ENCODE data around the gene GCNT2. TPM values are rescaled to one million over a fixed set of nuclear protein-coding genes. Genes with fewer than 3 reads are reported as not detected.
A peak's percentile ranks its signal among the peaks of the same experiment; 100 is the strongest.

GCNT2 gene
- total RNA-seq, 4 donors from 2014 or later = 14.9 to 36.7 (median 23.6) TPM

DNA sequence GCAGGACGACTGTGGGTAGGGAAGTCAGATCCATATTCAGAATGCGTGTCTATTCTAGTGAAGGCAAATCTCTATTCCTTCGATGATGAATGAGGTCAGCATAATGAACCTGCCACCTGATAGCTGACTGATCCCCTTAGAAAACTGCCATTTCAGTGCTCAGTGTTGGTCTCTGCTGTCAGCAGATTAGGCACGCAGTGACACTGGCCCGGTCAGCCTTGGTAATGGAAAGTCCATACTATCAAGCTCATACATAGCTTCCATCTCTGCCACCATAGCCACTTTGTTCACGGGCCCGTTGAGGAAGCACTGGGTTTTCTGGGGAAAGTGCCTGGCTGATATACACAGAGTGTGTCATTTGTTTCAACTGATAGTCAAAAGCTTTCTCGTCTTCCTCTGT, 119.3 kb downstream of the GCNT2 start:
- ATAC-seq = no peak
- H3K27me3 ChIP-seq = no peaks in the 10 kb centered on the region
- no peaks in the 10 kb centered on the region for H3K4me1 ChIP-seq
- H3K27ac ChIP-seq = no peak overlapping the region
- TF ChIP-seq EP300 (IDR thresholded peaks at IDR 0.05) (no peak), POLR2A (IDR thresholded peaks at IDR 0.05) (no peak), POLR2AphosphoS5 (IDR thresholded peaks at IDR 0.05) (no peak)
- TF ChIP-seq, protein P1, sequence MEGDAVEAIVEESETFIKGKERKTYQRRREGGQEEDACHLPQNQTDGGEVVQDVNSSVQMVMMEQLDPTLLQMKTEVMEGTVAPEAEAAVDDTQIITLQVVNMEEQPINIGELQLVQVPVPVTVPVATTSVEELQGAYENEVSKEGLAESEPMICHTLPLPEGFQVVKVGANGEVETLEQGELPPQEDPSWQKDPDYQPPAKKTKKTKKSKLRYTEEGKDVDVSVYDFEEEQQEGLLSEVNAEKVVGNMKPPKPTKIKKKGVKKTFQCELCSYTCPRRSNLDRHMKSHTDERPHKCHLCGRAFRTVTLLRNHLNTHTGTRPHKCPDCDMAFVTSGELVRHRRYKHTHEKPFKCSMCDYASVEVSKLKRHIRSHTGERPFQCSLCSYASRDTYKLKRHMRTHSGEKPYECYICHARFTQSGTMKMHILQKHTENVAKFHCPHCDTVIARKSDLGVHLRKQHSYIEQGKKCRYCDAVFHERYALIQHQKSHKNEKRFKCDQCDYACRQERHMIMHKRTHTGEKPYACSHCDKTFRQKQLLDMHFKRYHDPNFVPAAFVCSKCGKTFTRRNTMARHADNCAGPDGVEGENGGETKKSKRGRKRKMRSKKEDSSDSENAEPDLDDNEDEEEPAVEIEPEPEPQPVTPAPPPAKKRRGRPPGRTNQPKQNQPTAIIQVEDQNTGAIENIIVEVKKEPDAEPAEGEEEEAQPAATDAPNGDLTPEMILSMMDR (IDR thresholded peaks at IDR 0.05) = no peak
- no peak overlapping the region for H3K4me3 ChIP-seq
- H3K9me3 ChIP-seq = no peaks in the 10 kb centered on the region
- WGBS, 2 donors (ENCODE audit: low coverage in 1 of 2) = 87 to 98% methylated on average over 7 to 8 of the region's 8 CpGs
- no peaks in the 10 kb centered on the region for H3K36me3 ChIP-seq

DNA sequence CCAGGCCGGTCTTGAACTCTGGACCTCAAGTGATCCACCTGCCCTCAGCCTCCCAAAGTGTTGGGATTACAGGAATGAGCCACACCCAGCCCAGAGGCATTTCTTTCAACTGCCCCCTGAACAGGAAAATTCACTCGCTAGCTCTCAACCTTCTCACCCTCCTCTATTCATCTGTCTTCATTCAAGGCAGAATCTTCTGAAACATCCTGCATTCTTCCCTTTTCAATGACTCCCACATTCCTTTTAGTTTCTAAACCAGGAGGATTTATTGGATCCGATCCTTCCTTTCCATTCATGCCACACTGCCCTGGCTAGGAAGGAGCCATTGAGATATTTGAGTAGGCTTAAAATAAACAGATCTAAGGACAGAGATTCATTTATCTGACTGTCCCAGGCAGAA, 120.4 kb downstream of the GCNT2 start:
- H3K27me3 ChIP-seq = no peaks in the 10 kb centered on the region
- ATAC-seq = no peak
- H3K4me3 ChIP-seq = no peak overlapping the region
- no peak for TF ChIP-seq POLR2A (IDR thresholded peaks at IDR 0.05)
- no peak for TF ChIP-seq POLR2AphosphoS5 (IDR thresholded peaks at IDR 0.05)
- H3K27ac ChIP-seq = no peak overlapping the region
- WGBS, 2 donors (ENCODE audit: low coverage in 1 of 2) = 80 to 85% methylated on average over 3 of the region's 3 CpGs
- no peaks in the 10 kb centered on the region for H3K9me3 ChIP-seq
- no peaks in the 10 kb centered on the region for H3K4me1 ChIP-seq
- no peaks in the 10 kb centered on the region for H3K36me3 ChIP-seq

DNA sequence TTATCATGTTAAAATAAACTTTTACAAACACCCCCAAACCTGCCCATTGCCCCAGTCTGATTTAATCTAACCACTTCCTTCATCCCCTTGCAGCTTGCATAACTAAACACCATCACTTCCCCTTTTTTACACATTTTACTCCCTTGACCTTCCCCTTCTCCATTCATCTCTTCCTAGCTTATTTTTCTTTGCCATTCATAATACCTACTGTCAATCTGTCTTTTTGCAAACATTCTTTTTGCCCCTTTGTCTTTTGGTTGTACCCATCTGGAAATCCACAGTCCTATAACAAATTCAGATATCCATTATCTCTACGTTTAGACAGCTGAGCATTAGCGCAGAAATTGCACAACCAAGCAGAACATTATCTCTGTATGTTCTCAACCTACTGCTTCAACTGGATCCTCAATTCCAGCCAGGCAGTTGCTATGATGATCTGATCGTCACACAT, 122.1 kb downstream of the GCNT2 start:
- Histone ChIP-seq H3K27ac (no peak overlapping the region), H3K9me3 (no peaks in the 10 kb centered on the region), H3K4me3 (no peak overlapping the region), H3K36me3 (no peaks in the 10 kb centered on the region), H3K4me1 (no peaks in the 10 kb centered on the region), H3K27me3 (no peaks in the 10 kb centered on the region)
- TF ChIP-seq, protein P1 (IDR thresholded peaks at IDR 0.05) = no peak
- TF ChIP-seq POLR2A (IDR thresholded peaks at IDR 0.05) (no peak), EP300 (IDR thresholded peaks at IDR 0.05) (no peak), POLR2AphosphoS5 (IDR thresholded peaks at IDR 0.05) (no peak)
- no peak for ATAC-seq
- WGBS, 2 donors (ENCODE audit: low coverage in 1 of 2) = 50% methylated on average over 3 of the region's 3 CpGs; no CpG with 5 or more reads in 1 of the 2 donors

DNA sequence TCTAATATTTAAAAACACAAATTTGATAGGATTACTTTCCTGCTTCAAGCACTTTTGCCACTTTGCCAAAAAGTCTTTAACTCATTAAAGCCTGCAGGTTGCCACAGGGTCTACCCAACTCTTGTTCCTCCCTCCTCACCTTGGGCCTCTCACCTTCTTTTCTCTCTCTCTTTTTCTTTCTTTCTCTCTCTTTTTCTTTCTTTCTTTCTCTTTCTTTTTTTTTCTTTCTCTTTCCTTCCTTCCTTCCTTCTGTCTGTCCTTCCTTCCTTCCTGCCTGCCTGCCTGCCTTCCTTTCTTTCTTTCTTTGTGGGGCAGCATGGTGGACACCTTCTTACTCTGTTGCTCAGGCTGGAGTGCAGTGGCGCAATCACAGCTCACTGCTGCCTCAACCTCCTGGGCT, 123.1 kb downstream of the GCNT2 start:
- H3K4me3 ChIP-seq = no peak overlapping the region
- TF ChIP-seq EP300 (IDR thresholded peaks at IDR 0.05) = no peak
- H3K27ac ChIP-seq = no peak overlapping the region
- H3K36me3 ChIP-seq = no peaks in the 10 kb centered on the region
- no peak for ATAC-seq
- WGBS, 2 donors (ENCODE audit: low coverage in 1 of 2) = 100% methylated on average over 1 of the region's 1 CpG
- no peaks in the 10 kb centered on the region for H3K9me3 ChIP-seq
- H3K27me3 ChIP-seq = no peaks in the 10 kb centered on the region
- no peaks in the 10 kb centered on the region for H3K4me1 ChIP-seq

DNA sequence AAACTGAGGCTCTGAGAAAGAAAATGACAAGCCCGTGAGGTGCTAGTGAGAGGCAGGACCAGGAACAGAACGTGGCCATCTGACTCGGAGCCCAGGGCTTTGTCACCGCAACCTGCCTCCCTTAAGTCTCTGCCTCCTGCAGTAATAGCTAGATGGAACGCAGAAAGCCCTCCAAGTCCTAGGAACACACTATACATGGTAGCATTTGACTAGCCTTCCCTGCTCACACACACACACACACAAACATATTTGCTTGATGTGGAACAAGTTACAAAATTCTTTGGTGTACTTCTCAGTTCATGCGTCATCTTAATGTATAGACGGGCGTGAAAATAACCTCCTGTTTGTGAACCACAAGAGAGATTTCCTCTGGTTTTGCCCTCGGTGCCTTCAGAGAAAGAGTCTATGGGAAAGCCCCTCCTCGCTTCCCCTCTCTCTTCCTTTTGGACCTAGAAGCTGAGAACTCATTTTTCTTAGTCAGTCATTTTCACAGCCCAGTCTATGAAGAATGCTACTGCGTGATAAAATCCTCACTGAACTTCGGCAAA, 134.4 kb downstream of the GCNT2 start:
- TF ChIP-seq, protein P1 (IDR thresholded peaks at IDR 0.05) = no peak
- no peak for TF ChIP-seq POLR2A (IDR thresholded peaks at IDR 0.05)
- no peak for TF ChIP-seq EP300 (IDR thresholded peaks at IDR 0.05)
- TF ChIP-seq POLR2AphosphoS5 (IDR thresholded peaks at IDR 0.05) = no peak
- no peak overlapping the region for H3K4me3 ChIP-seq
- H3K36me3 ChIP-seq = no peaks in the 10 kb centered on the region
- 69 to 76% methylated on average over 11 to 12 of the region's 12 CpGs for WGBS, 2 donors (ENCODE audit: low coverage in 1 of 2)
- no peak for ATAC-seq
- H3K27ac ChIP-seq = no peak overlapping the region
- peaks cover 0 to 5% (median 0%) of the 10 kb centered on the region in 3 donors for H3K4me1 ChIP-seq
- H3K27me3 ChIP-seq = no peaks in the 10 kb centered on the region
- no peaks in the 10 kb centered on the region for H3K9me3 ChIP-seq

DNA sequence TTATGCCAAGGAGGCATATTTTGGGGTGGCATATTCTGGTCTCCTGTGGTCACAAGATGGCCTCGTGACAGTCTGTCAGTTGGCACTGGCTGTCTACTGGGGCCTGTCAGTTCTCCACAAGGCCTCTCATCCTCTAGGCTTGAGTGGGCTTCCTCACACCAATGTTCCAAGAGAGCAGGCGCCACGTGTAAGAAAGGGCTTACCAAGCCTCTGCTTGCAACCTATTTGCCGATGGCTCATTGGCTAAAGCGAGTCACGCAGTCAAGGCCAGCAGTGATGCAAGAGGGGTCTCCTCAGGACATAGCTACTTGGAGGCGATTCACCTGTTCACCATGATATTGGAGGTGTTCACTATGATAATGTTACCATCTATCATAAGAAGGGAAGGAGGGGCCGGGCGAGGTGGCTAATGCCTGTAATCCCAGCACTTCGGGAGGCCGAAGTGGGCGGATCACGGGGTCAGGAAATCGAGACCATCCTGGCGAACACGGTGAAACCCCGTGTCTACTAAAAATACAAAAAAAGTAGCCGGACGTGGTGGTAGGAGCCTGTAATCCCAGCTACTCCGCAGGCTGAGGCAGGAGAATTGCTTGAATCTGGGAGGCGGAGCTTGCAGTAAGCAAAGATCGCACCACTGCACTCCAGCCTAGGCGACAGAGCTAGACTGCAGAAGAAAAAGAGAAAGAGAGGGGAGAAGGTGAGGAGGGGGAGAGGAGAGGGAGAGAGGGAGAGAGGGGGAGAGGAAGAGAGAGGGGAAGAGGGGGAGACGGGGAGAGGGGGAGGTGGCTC, 138.0 kb downstream of the GCNT2 start:
- peak overlapping the region; percentile 40 to 41 for H3K4me3 ChIP-seq
- H3K9me3 ChIP-seq = no peaks in the 10 kb centered on the region
- no peaks in the 10 kb centered on the region for H3K27me3 ChIP-seq
- H3K4me1 ChIP-seq = peaks cover 0 to 5% (median 0%) of the 10 kb centered on the region in 3 donors
- 73 to 81% methylated on average over 4 to 19 of the region's 24 CpGs for WGBS, 2 donors (ENCODE audit: low coverage in 1 of 2)
- H3K36me3 ChIP-seq = no peaks in the 10 kb centered on the region
- TF ChIP-seq POLR2AphosphoS5 (IDR thresholded peaks at IDR 0.05) (no peak), POLR2A (IDR thresholded peaks at IDR 0.05) (no peak), EP300 (IDR thresholded peaks at IDR 0.05) (no peak)
- TF ChIP-seq, protein P1 (IDR thresholded peaks at IDR 0.05) = no peak
- ATAC-seq = no peak
- H3K27ac ChIP-seq = peak overlapping the region in 1 of 4 donors; percentile 74

All from gastroesophageal sphincter (tissue), 4 donors.